ENCODE measurements around the gene PER1.

Gene PER1

DNA sequence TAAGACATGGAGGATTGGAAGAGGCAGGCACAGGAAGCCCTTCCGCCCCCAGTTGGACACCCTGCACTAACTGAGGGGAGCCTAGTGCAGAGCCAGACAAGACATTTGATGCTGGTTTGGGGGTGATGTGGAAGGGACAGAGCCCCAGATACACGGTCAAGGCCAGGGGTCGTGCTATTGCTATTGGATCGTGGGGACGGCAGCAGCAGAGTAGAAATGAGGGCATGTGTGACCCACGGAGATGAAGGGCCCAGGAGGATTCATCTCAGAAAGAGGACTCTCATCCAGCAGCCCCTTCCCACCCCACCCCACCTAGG is 12.6 kb upstream of the PER1 start:
- DNase-seq: no peak

DNA sequence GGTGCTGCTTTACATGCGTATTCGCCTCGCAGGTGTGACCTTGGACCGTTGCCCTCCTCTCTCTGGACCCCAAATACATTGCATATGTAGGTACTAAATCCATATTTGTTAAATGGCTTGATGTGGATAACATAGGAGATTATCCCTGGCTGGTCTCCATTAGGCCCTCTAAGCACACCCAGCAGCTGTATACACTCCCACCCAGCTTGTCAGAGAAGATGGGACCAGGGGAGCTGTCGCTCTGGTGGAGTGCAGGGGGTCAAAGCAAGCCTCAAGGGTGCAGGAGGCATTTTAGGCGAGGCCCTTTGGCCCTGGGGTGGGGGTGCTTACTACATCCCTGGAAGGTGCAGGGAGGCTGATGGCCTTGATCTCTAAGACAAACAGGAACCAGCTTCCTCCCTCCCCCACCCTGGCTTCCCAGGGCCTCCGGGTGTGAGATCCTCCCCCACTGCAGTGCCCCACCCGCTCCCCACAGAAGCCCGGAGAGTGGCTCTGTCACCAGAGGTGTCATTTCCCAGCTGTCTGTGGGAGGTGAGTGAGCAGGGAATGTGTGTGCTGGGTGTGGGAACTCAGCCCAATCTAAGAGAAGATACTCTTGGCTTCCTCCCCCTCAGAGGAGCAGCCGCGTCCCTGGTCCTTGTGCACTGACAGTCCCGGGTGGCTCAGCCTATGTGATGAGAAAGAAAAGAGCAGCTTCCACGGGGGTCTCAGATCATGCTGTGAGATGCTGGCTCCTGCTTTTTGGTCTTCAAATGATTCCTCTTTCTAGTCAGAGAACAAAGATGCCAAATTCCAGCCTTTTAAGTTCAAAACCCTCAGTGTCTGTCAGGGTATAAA is 12.0 kb upstream of the PER1 start:
- peak; percentile 76 for DNase-seq

DNA sequence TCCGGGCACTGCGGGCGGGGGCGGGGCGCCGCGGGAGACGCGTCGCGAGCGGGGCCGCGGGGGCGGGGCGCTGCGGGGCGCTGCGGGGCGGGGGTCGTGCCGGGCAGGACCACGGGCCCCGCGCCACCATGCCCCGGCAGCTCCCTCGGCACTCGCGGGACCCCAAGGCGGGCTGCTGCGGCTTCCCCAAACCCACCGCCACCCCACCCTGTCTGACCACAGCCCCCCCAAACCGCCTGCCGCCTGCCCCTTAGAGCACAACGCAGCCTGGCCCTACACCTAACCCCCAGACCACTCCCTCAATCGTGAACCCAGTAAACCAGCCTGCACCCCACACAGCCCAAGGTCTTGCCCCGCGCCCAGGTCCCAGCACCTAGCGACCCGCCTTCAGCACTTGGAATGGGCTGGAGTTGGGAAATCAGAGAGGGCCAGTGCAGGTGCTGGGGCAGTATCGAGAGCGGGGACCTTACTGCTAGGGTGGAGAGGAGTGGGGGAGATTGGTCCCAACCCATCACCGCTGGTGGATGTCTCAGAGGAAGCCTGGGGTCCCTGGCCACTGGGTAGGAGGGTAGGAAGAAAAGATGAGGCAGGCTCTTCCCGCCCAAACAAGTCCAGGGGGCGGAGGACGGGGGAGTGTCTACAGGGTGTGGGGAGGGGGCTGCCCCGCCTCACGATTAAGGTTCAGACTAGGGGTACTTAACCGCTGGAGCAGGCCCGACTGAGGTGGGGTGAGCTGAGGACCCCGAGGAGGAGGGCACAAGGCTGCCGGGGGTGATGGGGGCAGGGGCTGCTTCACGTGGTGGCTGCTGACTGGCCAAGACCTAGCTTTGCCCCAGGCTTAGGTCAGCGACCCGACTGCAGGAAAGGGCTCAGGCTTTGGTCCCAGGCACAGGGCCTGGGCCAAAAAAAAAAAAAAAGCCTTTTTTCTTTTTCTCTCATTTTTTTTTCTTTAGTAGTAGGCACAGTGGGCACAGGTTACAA is 11.1 kb upstream of the PER1 start:
- DNase-seq: peak; percentile 82

DNA sequence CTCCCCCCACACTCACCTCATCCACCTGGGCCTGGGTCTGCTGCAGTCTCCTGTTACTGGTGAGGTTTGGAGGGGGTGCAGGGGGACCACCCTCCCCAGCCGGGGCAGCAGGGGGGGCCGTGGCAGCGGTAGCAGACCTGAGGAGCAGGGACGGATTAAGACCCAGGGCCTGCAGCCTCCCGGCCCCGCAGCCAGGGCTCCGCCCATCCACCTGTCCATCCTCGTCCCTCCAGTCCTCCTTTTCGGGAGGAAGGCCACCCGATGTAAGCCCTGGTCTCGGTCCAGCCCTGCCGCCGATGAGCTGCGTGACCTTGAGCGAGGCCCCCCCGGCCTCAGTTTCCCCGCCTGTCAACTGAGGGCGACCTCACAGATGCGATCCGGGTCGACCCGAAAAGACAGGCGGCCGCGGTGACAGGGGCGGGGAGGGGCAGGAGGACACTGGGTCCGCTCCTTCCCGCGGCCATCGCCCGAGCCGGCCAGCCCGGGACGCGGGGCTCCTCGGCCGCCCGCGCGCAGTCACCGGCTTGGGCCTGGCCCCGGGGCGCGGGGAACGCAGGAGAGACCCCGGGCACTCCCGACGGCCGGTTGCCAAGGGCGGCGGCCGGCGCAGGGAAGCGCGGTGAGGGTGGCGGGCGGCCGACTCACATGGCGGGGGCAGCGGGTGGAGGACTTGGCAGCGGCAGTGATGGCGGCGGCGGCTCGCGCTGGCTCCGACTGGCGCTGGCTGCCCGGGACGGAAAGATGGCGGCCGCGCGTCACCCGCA is 10.2 kb upstream of the PER1 start, which contains the start of gene VAMP2:
VAMP2 (minus strand) TSS at position 716 of the 764 bp plus-strand sequence; CDS start at position 647, 69 bp downstream.
- peak; percentile 91 for DNase-seq

DNA sequence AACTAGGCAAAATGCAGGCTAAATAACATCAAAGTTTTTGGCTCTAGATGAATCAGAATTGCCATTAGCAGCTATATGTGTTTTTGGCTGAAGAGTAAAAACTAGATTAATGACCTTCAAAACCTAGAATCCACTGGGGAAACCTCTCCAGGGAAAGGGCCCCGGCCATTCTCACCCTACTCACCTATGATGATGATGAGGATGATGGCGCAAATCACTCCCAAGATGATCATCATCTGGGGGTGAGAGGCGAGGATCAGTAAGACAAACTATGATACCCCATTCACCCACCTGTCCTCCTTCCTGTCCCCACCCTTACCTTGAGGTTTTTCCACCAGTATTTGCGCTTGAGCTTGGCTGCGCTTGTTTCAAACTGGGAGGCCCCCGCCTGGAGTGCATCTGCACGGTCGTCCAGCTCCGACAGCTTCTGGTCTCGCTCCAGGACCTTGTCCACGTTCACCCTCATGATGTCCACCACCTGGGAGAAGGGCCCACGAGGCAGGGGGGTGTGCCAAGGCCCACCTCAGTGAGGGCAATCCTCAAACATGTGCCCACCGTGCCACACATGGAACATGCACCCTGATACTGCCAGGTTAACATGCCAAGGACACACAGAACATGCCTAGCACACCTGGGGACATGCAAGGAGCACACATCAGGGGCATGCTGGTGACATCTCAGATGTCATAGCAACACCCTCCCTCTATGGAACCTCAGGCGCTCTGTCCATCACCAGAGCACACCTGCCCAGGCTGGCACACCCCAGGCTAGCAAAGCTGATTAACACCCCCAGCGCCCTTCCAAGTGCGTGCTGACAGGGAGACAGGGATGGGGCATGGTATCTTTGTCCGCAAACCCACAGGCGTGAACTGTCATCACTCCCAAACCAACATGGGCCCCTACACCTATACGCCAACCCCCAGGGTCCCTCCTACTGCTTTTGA is 9.4 kb upstream of the PER1 start:
- DNase-seq: no peak

DNA sequence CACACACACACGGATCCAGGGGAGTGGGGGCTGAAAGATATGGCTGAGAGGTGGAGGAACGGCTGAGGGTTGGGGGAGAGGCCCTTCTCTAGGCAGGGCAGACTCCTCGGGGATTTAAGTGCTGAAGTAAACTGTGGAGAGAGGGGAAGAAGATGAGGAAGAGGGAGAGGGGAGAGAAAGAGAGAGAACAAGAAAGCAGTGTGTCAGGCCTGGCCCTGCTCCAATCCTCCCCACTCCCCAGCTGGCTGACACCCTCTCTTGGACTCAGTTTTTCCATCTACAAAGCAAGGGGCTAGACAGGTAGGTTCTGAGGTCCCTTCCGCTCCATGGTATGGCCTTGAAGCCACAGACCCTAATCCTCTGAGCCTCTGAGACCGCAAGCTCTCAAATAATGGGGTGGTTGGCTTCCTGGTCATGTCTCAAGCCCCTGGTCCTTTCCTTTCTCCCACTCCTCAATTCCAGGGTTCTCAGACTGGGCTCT is 8.6 kb upstream of the PER1 start:
- DNase-seq: no peak

DNA sequence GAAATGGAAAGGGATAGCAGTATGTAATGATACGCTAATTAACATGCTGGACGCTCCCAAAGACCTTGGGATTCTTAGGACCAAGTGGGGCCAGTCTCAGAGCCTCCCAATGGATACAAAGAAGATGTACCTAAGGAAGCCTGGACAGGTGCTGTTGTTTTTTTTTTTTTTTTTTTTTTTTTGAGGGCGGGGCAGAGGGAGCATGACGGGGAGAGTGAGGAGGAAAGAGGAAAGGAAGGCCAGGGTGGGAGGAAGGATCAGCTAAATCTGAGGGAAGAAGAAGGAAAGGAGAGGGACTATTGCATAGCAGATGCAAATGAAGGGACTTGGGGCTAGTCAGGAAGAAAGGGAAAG is 8.0 kb upstream of the PER1 start:
- DNase-seq: no peak

DNA sequence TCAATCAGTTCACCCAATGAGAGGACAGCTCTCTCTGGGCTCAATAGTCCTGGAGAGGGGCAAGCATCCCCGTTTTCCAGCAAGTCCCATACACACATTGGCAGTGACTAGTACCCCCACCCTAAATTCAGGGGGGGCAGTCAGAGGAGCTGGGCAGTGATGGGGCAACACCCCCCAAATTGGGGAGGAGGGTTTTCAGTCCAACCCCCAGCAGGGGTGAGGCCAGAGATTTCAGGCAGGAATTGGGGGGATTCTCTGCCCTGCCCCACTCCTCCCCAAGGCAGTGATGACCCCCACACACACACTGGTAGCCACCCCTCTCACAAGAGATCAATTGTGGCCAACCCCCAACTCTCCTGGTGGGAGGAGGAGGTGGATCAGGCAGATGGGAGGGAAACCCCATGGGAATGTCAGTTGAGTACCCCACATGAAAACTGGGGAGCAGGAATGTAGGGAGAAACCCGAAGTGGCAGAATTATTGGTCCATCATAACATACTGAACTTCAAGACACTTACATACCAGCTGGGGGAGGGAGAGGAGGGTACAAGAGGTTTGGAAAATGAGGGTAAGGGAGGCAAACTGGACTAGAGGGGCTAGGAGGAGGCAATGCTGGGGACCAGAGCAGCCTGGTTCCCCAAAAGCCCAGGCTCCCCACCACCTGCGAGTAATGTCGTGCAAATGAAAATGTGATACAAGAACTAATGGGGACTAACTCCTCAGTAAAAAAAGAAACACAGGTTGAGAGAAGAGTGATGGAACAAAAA is 7.4 kb upstream of the PER1 start:
- DNase-seq: no peak

DNA sequence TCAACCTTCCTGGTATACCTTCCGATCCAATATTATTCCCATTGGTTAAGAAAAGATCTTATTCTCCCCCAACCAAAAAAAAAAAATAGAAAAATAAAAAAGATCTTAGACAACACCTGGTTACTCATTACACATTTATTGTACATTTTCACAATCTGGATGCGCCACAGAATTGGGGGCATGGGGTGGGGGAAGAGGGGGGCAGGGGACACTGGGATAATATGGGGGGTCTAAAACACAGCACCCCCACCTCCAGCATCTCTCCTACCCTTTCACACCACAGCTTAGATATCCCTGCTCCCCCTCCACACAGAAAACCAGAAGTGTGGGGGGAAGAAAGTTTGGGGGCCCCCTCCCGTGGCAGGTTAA is 6.8 kb upstream of the PER1 start:
- DNase-seq: no peak

DNA sequence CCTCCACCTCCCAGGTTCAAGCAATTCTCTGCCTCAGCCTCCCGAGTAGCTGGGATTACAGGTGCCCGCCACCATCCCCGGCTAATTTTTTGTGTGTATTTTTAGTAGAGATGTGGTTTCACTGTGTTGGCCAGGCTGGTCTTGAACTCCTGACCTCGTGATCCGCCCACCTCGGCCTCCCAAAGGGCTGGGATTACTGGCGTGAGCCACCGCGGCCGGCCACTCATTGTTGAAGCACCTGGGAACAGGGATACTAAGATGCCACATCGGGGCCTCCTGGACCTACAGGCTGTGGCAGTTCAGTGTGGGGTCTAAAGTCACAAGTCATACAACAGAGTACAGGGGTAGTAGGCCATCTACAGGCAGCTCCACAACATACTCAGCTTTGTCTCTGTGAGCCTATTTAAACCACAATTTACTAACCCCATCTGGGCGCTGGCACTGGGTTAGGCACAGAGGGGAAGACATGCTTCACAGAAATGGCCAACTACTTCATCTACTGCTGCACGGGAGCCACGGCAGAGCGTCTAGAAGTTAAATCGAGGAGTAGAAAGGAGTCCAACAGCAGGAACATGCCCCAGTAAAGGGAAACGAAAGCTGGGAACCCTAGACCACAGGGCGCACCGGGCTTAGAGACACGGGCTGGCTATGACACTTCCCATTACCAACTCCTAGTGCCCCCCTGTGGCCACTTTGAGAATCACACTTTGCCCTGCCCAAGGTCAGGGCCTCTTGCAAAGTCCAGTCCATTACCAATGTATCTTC is 6.2 kb upstream of the PER1 start:
- peak; percentile 96 for DNase-seq

DNA sequence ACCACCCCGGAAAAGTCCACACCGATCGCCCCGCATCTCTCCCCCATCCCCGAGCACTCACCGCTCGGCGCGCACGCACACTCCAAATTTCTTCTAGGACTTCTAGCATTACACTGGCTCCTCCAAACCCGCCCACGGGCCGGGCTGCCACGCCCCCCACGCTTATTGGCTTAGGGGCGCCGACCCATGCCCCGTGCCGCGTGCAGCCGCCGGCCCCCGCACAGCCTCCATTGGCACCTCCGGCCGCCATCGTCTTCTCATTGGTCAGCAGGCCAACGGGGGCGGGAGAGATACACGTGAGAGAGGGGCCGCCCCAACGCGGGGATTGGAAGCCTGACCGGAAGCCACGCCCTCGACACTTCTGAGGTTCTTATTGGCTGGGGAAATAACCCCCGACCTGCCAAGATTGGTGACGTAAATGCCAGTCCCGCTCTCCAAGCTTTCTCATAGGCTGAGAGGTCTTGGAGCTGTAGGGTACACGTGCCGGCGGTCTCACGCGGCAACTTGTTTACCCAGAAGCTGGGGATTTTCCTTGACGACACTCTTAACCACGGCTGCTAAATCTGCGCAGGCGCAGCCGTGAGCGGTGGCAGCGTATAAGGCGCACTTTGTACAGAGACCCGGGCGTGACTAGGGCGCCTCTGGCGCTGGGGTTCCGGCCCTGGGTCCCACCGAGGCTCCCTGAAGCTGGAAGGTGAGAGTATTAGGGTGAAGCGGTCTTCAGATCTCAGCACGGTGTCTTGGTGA is 4.2 kb upstream of the PER1 start:
- peak; percentile 100 for DNase-seq

DNA sequence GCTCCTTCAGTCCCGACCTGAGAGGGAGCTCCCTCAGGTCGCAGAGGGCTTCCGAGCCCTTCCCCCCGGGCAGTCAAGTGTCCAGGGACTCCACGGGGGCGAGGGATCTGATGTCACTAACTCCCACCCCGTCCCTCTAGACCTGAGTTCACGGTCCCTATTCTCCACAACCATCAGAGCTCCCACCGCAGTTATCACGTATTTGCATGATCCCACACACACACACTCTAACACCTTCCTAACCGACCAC is 3.7 kb upstream of the PER1 start:
- no peak for DNase-seq

DNA sequence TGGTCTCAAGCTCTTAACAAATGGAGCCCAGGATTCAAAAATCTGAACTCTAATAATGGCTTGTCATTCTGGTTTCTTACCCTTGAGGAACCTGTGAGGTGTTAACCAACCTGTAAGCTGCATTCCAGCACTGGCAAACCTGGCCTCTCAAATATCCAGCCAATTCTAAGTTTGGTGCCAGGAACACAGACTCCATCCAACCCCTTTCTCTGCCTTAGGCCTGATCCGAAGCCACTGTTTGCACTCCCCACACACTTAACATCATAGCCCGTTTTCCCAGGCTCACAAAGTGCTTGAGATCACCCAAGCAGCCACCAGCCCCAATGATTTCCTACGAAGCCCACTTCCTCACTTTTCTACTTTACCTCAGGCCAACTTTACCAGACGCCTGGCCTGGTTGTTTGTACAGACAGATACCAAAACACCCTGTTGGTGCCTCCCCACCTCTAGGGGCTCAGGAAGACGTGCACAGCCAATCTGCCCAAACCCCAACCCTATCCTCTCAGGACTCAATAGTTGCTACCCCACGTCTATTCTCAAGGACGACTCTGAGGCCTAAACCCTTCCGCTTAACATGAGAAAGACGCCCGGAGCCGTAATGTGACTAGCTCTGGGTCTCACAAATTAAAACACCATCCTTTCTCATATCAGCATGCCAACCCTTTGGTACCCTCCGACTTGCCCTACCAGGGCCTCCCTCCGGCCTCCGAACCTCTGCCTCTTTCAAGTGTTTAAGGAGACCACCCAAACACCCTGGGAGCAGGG is 3.2 kb upstream of the PER1 start:
- DNase-seq: no peak

DNA sequence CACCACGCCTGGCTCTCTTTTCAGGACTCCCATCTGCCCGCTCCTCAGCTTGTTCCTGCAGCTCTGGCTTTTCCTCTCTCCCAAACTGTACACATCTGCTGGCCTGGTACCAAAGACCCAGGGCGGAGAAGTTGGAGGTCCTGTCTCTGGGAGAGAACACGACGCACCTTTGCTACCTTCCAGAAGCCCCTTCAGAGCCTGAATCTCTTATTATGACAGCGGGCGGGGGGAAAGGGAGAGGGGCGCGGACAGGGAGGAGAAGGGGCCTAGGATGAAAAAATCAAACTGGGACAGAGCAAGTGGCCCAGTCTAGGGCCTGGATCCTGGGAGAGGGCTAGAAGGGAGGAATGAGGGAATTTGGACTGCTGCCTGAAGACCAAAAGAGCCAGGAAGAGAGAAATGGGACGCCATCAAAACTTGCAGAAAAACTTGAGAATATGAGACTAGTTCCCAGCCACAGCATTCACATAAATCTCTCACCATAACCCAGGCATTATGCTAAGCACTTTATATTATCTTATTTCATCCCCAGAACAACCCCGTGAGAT is 2.5 kb upstream of the PER1 start:
- DNase-seq: no peak

DNA sequence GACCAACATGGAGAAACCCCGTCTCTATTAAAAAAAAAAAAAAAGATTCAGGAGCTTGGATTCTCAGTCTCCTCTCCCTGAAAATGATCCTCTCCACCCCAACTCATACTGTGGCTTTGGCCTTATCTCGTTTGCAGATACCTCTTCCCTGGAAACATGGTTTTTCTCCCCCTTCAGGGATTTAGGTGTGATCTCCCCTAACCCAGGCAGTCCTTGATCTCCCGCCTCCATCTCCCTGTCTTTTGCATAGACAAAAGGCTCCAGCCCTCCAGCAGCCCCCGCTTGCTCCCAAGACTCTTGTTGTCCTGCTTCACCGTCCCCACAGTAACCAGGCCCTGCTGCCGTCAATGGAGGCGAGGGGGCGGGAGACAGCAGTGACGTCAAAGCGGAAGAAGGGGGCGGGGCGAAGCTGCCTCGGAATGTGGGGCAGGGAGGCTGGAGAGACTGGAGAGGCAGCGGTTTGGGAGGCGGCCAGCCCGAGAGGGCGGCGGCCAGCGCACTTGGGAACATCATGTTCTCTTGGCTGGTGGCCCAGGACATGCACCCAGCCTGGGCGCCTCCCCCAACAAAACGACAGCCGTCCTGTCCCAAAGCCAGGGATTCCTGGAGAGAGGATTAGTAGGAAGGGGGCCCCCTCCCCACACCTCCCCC is 1.9 kb upstream of the PER1 start:
- DNase-seq: peak; percentile 98

DNA sequence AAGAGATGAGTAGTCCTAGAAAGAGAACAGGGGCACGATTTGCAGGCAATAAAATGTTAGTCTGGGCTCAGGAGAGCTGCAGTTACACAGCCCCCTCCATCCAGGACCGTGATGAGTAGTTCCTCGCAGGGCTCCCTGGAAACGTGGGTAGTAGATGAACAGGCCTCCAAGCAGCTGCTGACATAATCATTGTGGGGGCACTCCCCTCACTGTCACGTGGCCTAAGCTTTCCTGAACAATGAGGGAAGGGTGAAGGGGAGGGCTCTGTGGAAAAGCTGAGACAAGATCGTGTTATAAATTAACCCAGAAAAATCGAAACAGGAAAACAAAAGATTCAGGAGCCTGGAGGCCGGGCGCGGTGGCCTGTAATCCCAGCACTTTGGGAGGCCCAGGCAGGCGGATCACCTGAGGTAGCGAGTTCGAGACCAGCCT is 1.3 kb upstream of the PER1 start:
- DNase-seq: peak; percentile 83

DNA sequence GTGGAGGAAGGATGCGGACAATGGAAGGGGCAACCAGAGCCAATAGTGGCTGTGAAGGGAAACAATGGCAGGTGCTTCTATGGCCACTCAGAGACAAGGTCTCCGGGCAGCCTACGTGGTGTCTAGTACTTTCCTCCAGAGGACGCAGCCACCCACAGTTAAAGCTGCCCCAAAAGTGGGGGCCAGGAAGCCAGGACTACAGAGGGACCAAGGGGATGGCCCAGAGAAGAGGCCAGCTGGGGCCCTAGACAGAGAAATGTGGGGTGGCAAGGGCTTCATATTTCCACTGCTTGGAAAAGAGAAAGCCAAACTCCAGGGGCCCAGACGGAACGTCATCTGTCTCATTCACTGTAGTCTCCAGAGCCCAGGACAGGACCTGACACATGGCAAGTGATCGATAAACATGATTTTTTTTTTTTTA is 837 bp upstream of the PER1 start:
- DNase-seq: peak; percentile 48

DNA sequence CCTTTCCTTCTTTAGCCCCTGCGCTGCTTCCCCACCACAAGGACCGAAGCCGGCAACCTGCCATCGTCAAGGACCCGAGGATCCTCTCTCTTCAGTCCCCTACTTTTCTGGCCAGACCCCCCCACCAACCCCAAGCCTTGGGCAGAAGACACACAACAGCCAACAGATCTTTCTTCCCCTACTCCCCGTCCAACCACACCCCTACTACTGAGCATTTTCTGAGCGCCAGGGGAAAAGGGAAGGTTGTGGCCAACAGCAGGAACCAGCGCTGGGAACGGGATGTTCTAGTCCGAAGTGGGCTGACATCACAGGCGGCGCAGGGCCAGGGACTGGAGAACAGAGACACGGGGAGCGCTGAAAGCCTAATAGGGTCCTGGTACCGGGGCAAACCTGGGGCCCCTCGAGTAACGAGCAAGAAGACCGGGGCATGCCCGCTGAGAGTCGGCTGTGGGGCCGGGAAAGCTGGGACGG is 528 bp downstream of the PER1 start:
- DNase-seq: peak; percentile 86
